Endothelial cell of umbilical vein (primary cell): ENCODE data around the gene OXER1.

Experiments used
- CTCF ChIP-seq, 2 donors: IDR thresholded peaks; 1 replicate in 1 of 2; 2 replicates in 1 of 2; pipeline ENCODE4 v1.5.1; 2011; ENCODE audit warnings: low read length in 2 of 2, mild to moderate bottlenecking in 2 of 2, moderate library complexity in 2 of 2, control low read depth in 1 of 2, inconsistent platforms in 1 of 2, low read depth in 1 of 2; ENCODE audit not compliant: insufficient read depth in 1 of 2; ENCODE audit errors: extremely low read depth in 1 of 2
- MAX ChIP-seq: IDR thresholded peaks from 2 replicates; pipeline ENCODE4 v1.6.1; 2011; ENCODE audit not compliant: insufficient read depth, insufficient read length
- POLR2A ChIP-seq: IDR thresholded peaks from 2 replicates; pipeline ENCODE4 v1.6.1; 2012; ENCODE audit warnings: low read depth, mild to moderate bottlenecking, control low read depth, low read length

- no peak for TF ChIP-seq CTCF (IDR thresholded peaks at IDR 0.05; ENCODE audit: extremely low read depth in 1 of 2, insufficient read depth in 1 of 2, low read depth in 1 of 2, low read length in 2 of 2)
- no peak for TF ChIP-seq POLR2A
- TF ChIP-seq MAX: no peak
Measured at GRCh38 chr2:42721898-42722297, 42.0 kb downstream of the OXER1 start.
